GM18861 (cell line): ENCODE data around the gene SERPINA3.
"Not testable (repeated sequence)": the region's sequence is repeated elsewhere in the genome, so short reads cannot be mapped to it uniquely, and the experiment has no call there.

Source experiments
- ATAC-seq: cut with Tn5 transposase; IDR thresholded peaks from one replicate; pipeline ENCODE4 v1.9.1; 2021; ENCODE audit not compliant: unreplicated experiment

SERPINA3 gene

GRCh38 chr14:94631050-94631449 is 18.9 kb downstream of the SERPINA3 start:
- ATAC-seq: no peak

- ATAC-seq: no peak
These were observed 19.5 kb downstream of the SERPINA3 start for GRCh38 chr14:94631536-94632304.

GRCh38 chr14:94632305-94632590 is 20.1 kb downstream of the SERPINA3 start:
- no peak for ATAC-seq

- ATAC-seq: no peak
These were observed 20.9 kb downstream of the SERPINA3 start for GRCh38 chr14:94633121-94633520.

- no peak for ATAC-seq
These were observed 23.0 kb downstream of the SERPINA3 start for GRCh38 chr14:94635154-94635553.

GRCh38 chr14:94636744-94637412 is 24.7 kb downstream of the SERPINA3 start:
- ATAC-seq: no peak

- not testable (repeated sequence) for ATAC-seq
These were observed 25.6 kb downstream of the SERPINA3 start for GRCh38 chr14:94637814-94638213.

- no peak for ATAC-seq
These were observed 26.1 kb downstream of the SERPINA3 start for GRCh38 chr14:94638339-94638738.

GRCh38 chr14:94638961-94639817 is 27.0 kb downstream of the SERPINA3 start:
- no peak for ATAC-seq

GRCh38 chr14:94640721-94641631 is 28.8 kb downstream of the SERPINA3 start:
- no peak for ATAC-seq

- ATAC-seq: no peak
These were observed 29.4 kb downstream of the SERPINA3 start for GRCh38 chr14:94641632-94641955.

GRCh38 chr14:94643316-94644101 is 31.3 kb downstream of the SERPINA3 start:
- no peak for ATAC-seq

GRCh38 chr14:94644102-94644535 is 31.9 kb downstream of the SERPINA3 start:
- no peak for ATAC-seq

GRCh38 chr14:94646066-94646465 is 33.9 kb downstream of the SERPINA3 start:
- ATAC-seq: no peak

GRCh38 chr14:94646481-94646880 is 34.3 kb downstream of the SERPINA3 start:
- no peak for ATAC-seq

- no peak for ATAC-seq
These were observed 36.6 kb downstream of the SERPINA3 start for GRCh38 chr14:94648801-94649200.

- no peak for ATAC-seq
These were observed 37.6 kb downstream of the SERPINA3 start for GRCh38 chr14:94649543-94650443.

- ATAC-seq: no peak
These were observed 38.2 kb downstream of the SERPINA3 start for GRCh38 chr14:94650444-94650775.
